Endodermal cell (in vitro differentiated cells): ENCODE measurements around the gene BCL6. TPM values are rescaled to one million over a fixed set of nuclear protein-coding genes. Genes with fewer than 3 reads are reported as not detected.

Experiments
- DNase-seq: peaks from one replicate; pipeline ENCODE4 v3.0.0-alpha.2; 2017
- H3K27ac ChIP-seq: 2 replicates; pipeline ENCODE4 v1.5.1; 2013; ENCODE audit warnings: mild to moderate bottlenecking, low read depth, low read length, moderate library complexity
- H3K27me3 ChIP-seq: 2 replicates; pipeline ENCODE4 v1.6.1; 2013; ENCODE audit warnings: mild to moderate bottlenecking, low read length, moderate library complexity; ENCODE audit not compliant: insufficient read depth, control insufficient read depth, poor library complexity, severe bottlenecking
- H3K36me3 ChIP-seq: 2 replicates; pipeline ENCODE4 v1.7.0; 2013; ENCODE audit warnings: mild to moderate bottlenecking, low read length, moderate library complexity; ENCODE audit not compliant: control insufficient read depth, insufficient read depth
- H3K4me1 ChIP-seq: one replicate; pipeline ENCODE4 v1.7.0; 2013; ENCODE audit warnings: low read length; ENCODE audit not compliant: control insufficient read depth, insufficient read depth
- H3K4me3 ChIP-seq: 2 replicates; pipeline ENCODE4 v1.5.1; 2013; ENCODE audit warnings: mild to moderate bottlenecking, low read length, moderate library complexity
- H3K9ac ChIP-seq: 2 replicates; pipeline ENCODE4 v1.6.1; 2013; ENCODE audit warnings: mild to moderate bottlenecking, low read length, moderate library complexity; ENCODE audit not compliant: poor library complexity, severe bottlenecking; ENCODE audit errors: extremely low read depth
- H3K9me3 ChIP-seq: 2 replicates; pipeline ENCODE4 v1.6.1; 2013; ENCODE audit warnings: mild to moderate bottlenecking, low read length, moderate library complexity; ENCODE audit not compliant: control insufficient read depth
- H3K27ac Mint-ChIP-seq: 2 replicates; pipeline ENCODE4 v1.8.0; 2020; ENCODE audit warnings: mixed read lengths
- H3K27me3 Mint-ChIP-seq: 2 replicates; pipeline ENCODE4 v1.8.0; 2021; ENCODE audit warnings: mild to moderate bottlenecking, mixed read lengths; ENCODE audit not compliant: insufficient read depth
- H3K36me3 Mint-ChIP-seq: 2 replicates; pipeline ENCODE4 v1.8.0; 2020; ENCODE audit warnings: low read depth, mixed read lengths
- H3K4me1 Mint-ChIP-seq: 2 replicates; pipeline ENCODE4 v1.8.0; 2020; ENCODE audit warnings: mixed read lengths
- H3K4me3 Mint-ChIP-seq: 2 replicates; pipeline ENCODE4 v1.8.0; 2020; ENCODE audit warnings: mild to moderate bottlenecking, moderate library complexity, mixed read lengths
- H3K9me3 Mint-ChIP-seq: 2 replicates; pipeline ENCODE4 v1.8.0; 2020; ENCODE audit warnings: mild to moderate bottlenecking, mixed read lengths
- WGBS, 2 experiments: methylation state at CpG; one replicate each; pipeline versions ENCODE4 v1.1.5 to v1.1.7; 2013; ENCODE audit warnings: missing lambda C conversion rate in 2 of 2, mixed read lengths in 1 of 2; ENCODE audit not compliant: insufficient coverage in 1 of 2, insufficient read length in 1 of 2; 5-methylcytosine and 5-hydroxymethylcytosine counted together
- total RNA-seq, 2 donors: library from RNA; stranded (reverse); fragmentation: NEBNext Ultra II Directional in 1 of 2; extraction: Animal tissue kit (Norgen Biotek cat#: 25700) in 1 of 2; gene quantifications; 2 replicates in 1 of 2; 3 replicates in 1 of 2; pipeline ENCODE4 v1.2.1, GENCODE V29; 2021
- TF ChIP-seq, protein P1 (sequence below): fragments of 200-600 bp; sonication (generic); conservative IDR thresholded peaks from 2 replicates; pipeline ENCODE4 v1.5.0; 2021; ENCODE audit warnings: antibody characterized with exemption, mild to moderate bottlenecking

The BCL6 gene
- total RNA-seq, 2 donors from 2014 or later = 3.8 to 3.9 TPM

DNA sequence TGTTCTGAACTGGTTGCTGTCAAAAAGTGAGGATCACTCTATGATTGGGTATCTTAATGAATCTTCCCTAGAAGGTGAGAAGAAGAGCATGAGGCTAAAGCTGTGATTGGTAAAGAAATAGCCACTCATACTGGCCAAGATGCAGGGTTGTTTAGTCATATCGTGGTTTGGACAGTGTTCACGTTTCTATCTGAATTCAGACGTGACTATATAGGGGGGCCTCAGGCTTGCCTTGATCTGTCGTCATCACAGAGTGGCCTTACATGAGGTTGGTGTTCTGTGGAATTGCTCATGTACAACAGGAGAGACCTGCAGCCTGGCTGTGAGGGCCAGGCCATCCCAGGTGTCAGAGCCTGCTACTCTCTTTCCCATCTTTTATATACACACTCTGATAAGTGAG lies 55.3 kb downstream of the BCL6 start:
- H3K27ac ChIP-seq = no peak overlapping the region
- H3K27ac Mint-ChIP-seq = no peak overlapping the region
- H3K36me3 Mint-ChIP-seq = no peaks in the 10 kb centered on the region
- TF ChIP-seq, protein P1, sequence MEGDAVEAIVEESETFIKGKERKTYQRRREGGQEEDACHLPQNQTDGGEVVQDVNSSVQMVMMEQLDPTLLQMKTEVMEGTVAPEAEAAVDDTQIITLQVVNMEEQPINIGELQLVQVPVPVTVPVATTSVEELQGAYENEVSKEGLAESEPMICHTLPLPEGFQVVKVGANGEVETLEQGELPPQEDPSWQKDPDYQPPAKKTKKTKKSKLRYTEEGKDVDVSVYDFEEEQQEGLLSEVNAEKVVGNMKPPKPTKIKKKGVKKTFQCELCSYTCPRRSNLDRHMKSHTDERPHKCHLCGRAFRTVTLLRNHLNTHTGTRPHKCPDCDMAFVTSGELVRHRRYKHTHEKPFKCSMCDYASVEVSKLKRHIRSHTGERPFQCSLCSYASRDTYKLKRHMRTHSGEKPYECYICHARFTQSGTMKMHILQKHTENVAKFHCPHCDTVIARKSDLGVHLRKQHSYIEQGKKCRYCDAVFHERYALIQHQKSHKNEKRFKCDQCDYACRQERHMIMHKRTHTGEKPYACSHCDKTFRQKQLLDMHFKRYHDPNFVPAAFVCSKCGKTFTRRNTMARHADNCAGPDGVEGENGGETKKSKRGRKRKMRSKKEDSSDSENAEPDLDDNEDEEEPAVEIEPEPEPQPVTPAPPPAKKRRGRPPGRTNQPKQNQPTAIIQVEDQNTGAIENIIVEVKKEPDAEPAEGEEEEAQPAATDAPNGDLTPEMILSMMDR = no peak
- 90 to 94% methylated on average over 3 to 4 of the region's 4 CpGs for WGBS, 2 experiments
- peaks cover 19% of the 10 kb centered on the region for H3K9me3 ChIP-seq
- H3K4me3 Mint-ChIP-seq = no peak overlapping the region
- peaks cover 22% of the 10 kb centered on the region for H3K9me3 Mint-ChIP-seq
- H3K9ac ChIP-seq = no peak overlapping the region
- H3K36me3 ChIP-seq = no peaks in the 10 kb centered on the region
- no peak for DNase-seq
- no peaks in the 10 kb centered on the region for H3K4me1 ChIP-seq
- no peak overlapping the region for H3K4me3 ChIP-seq
- no peaks in the 10 kb centered on the region for H3K4me1 Mint-ChIP-seq
- H3K27me3 Mint-ChIP-seq = no peaks in the 10 kb centered on the region
- no peaks in the 10 kb centered on the region for H3K27me3 ChIP-seq

DNA sequence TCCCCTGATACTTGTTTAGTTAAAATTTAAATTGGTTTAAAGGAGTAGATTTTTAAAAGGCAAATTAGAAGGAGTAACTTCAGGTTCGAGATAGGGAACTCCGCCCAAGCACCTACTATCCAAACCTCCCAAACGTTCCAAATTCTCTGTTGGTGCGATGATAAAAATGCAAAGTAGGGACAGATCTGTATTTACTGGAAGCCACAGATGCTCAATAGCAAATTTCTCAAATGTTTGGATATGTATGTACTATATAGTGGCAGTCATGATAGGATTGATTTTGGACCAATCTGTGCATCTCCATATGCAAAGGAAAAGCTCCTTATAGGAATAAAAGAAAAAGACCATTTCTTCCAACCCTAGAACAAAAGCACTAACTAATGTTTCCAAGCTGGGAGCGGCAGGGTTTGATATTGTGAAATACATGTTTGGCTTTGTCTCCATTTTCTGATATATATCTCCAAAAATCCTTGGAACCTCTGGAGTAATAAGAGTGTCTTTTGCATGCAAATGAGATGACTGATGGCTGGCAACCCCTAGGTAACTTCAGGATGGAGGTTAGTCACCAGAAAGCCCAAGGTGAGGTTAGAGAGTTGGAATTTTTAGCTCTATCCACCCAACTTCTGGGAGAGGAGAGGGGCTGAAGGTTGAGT lies 58.5 kb downstream of the BCL6 start:
- H3K27ac Mint-ChIP-seq = no peak overlapping the region
- no peak overlapping the region for H3K4me3 ChIP-seq
- no peaks in the 10 kb centered on the region for H3K27me3 Mint-ChIP-seq
- H3K9ac ChIP-seq = no peak overlapping the region
- no peak overlapping the region for H3K4me3 Mint-ChIP-seq
- H3K9me3 ChIP-seq = peaks cover 19% of the 10 kb centered on the region
- H3K36me3 Mint-ChIP-seq = no peaks in the 10 kb centered on the region
- TF ChIP-seq, protein P1 = no peak
- H3K27me3 ChIP-seq = no peaks in the 10 kb centered on the region
- no peaks in the 10 kb centered on the region for H3K4me1 ChIP-seq
- peaks cover 25% of the 10 kb centered on the region for H3K9me3 Mint-ChIP-seq
- WGBS, 2 experiments = 96 to 98% methylated on average over 4 of the region's 5 CpGs
- no peaks in the 10 kb centered on the region for H3K36me3 ChIP-seq
- H3K27ac ChIP-seq = no peak overlapping the region
- no peak for DNase-seq
- no peaks in the 10 kb centered on the region for H3K4me1 Mint-ChIP-seq

DNA sequence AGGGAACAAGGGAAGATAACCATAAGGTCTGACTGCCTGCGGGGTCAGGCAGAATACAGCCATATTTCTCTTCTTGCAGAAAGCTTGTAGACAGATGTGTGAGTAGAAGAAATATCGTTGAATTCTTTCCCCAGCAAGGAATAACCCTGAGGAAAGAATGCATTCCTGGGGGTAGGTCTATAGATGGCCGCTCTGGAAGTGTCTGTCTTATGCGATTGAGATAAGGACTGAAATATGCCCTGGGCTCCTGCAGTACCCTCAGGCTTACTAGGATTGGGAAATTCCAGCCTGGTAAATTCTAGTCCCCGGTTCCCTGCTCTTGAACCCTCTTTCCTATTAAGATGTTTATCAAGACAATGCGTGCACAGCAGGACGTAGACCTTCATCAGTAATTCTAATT lies 59.3 kb downstream of the BCL6 start:
- Histone ChIP-seq H3K27me3 (no peaks in the 10 kb centered on the region), H3K9me3 (peaks cover 19% of the 10 kb centered on the region), H3K4me1 (no peaks in the 10 kb centered on the region), H3K36me3 (no peaks in the 10 kb centered on the region), H3K27ac (no peak overlapping the region), H3K9ac (no peak overlapping the region), H3K4me3 (no peak overlapping the region)
- H3K4me1 Mint-ChIP-seq = no peaks in the 10 kb centered on the region
- H3K27me3 Mint-ChIP-seq = no peaks in the 10 kb centered on the region
- 92 to 93% methylated on average over 7 of the region's 7 CpGs for WGBS, 2 experiments
- H3K36me3 Mint-ChIP-seq = no peaks in the 10 kb centered on the region
- H3K4me3 Mint-ChIP-seq = no peak overlapping the region
- TF ChIP-seq, protein P1 = no peak
- H3K27ac Mint-ChIP-seq = no peak overlapping the region
- H3K9me3 Mint-ChIP-seq = peaks cover 25% of the 10 kb centered on the region
- no peak for DNase-seq
